MM.1S (cell line): ENCODE measurements around the gene SNAI3.

Experiments used
- DNase-seq: peaks from one replicate; pipeline ENCODE4 v3.0.0-alpha.2; 2015
- H2AFZ ChIP-seq: fragments of 300-600 bp; sonication (generic); 2 replicates; pipeline ENCODE4 v1.6.0; 2016; ENCODE audit warnings: antibody characterized with exemption, low read length
- H3F3A ChIP-seq: fragments of 300-600 bp; sonication (generic); 2 replicates; pipeline ENCODE4 v1.6.1; 2016; ENCODE audit warnings: mild to moderate bottlenecking, antibody characterized with exemption, low read length, moderate library complexity, mixed read lengths; ENCODE audit not compliant: insufficient read depth
- H3K27ac ChIP-seq: fragments of 300-600 bp; sonication (generic); 2 replicates; pipeline ENCODE4 v1.5.1; 2016; ENCODE audit warnings: mild to moderate bottlenecking, low read length
- H3K27me3 ChIP-seq: fragments of 300-600 bp; sonication (generic); replicated peaks from 2 replicates; pipeline ENCODE4 v1.6.0; 2016; ENCODE audit warnings: low read length; ENCODE audit not compliant: insufficient read depth
- H3K36me3 ChIP-seq: fragments of 300-600 bp; sonication (generic); replicated peaks from 2 replicates; pipeline ENCODE4 v1.6.1; 2016; ENCODE audit warnings: mild to moderate bottlenecking, low read length, mixed read lengths; ENCODE audit not compliant: insufficient read depth
- H3K4me1 ChIP-seq: fragments of 300-600 bp; sonication (generic); 2 replicates; pipeline ENCODE4 v1.6.1; 2016; ENCODE audit warnings: low read length, mixed read lengths
- H3K4me2 ChIP-seq: fragments of 300-600 bp; sonication (generic); 2 replicates; pipeline ENCODE4 v1.6.0; 2016; ENCODE audit warnings: low read depth, low read length
- H3K4me3 ChIP-seq: fragments of 300-600 bp; sonication (generic); 2 replicates; pipeline ENCODE4 v1.5.1; 2016; ENCODE audit warnings: low read length, mixed read lengths
- H3K79me2 ChIP-seq: fragments of 300-600 bp; sonication (generic); 2 replicates; pipeline ENCODE4 v1.6.1; 2016; ENCODE audit warnings: mixed run types, low read length, mixed read lengths
- H3K9ac ChIP-seq: fragments of 300-600 bp; sonication (generic); 2 replicates; pipeline ENCODE4 v1.6.1; 2016; ENCODE audit warnings: low read length, mixed read lengths
- H3K9me2 ChIP-seq: fragments of 300-600 bp; sonication (generic); replicated peaks from 2 replicates; pipeline ENCODE4 v1.6.1; 2016; ENCODE audit warnings: mild to moderate bottlenecking, low read length, mixed read lengths; ENCODE audit not compliant: insufficient read depth
- H3K9me3 ChIP-seq: fragments of 300-600 bp; sonication (generic); replicated peaks from 2 replicates; pipeline ENCODE4 v1.6.1; 2016; ENCODE audit warnings: mild to moderate bottlenecking, low read length, mixed read lengths; ENCODE audit not compliant: insufficient read depth
- H4K20me1 ChIP-seq: fragments of 300-600 bp; sonication (generic); 2 replicates; pipeline ENCODE4 v1.6.1; 2016; ENCODE audit warnings: mild to moderate bottlenecking, low read length, moderate library complexity, mixed read lengths; ENCODE audit not compliant: insufficient read depth
- CTCF ChIP-seq: fragments of 300-600 bp; sonication (generic); IDR thresholded peaks from 2 replicates; pipeline ENCODE4 v1.5.1; 2016; ENCODE audit warnings: antibody characterized with exemption, low read length, mixed read lengths
- EZH2 ChIP-seq: fragments of 300-600 bp; sonication (generic); optimal IDR thresholded peaks from 2 replicates; pipeline ENCODE3; 2017; ENCODE audit warnings: low read depth, mild to moderate bottlenecking, antibody characterized with exemption, low read length, mixed read lengths
- EZH2phosphoT487 ChIP-seq: fragments of 300-600 bp; sonication (generic); IDR thresholded peaks from 2 replicates; pipeline ENCODE4 v1.6.1; 2018; ENCODE audit warnings: antibody characterized with exemption, low read length

SNAI3 gene

GRCh38 chr16:88719933-88720296, 33.6 kb upstream of the SNAI3 start:
- Histone ChIP-seq H3K79me2 (no peaks in the 10 kb centered on the region), H3K9ac (no peak overlapping the region), H2AFZ (no peak overlapping the region), H3K27me3 (no peaks in the 10 kb centered on the region), H3F3A (no peaks in the 10 kb centered on the region), H3K9me2 (no peaks in the 10 kb centered on the region), H3K36me3 (no peaks in the 10 kb centered on the region), H3K27ac (no peak overlapping the region), H4K20me1 (no peaks in the 10 kb centered on the region), H3K4me2 (no peak overlapping the region), H3K4me3 (no peak overlapping the region), H3K9me3 (no peaks in the 10 kb centered on the region), H3K4me1 (no peaks in the 10 kb centered on the region)
- TF ChIP-seq EZH2phosphoT487 (no peak), EZH2 (no peak), CTCF (no peak)
- no peak for DNase-seq

GRCh38 chr16:88719267-88719932, 33.1 kb upstream of the SNAI3 start:
- Histone ChIP-seq H3K79me2 (no peaks in the 10 kb centered on the region), H3F3A (no peaks in the 10 kb centered on the region), H3K9me3 (no peaks in the 10 kb centered on the region), H4K20me1 (no peaks in the 10 kb centered on the region), H3K4me3 (no peak overlapping the region), H3K4me2 (no peak overlapping the region), H3K4me1 (no peaks in the 10 kb centered on the region), H3K9me2 (no peaks in the 10 kb centered on the region), H3K27ac (no peak overlapping the region), H3K27me3 (no peaks in the 10 kb centered on the region), H3K36me3 (no peaks in the 10 kb centered on the region), H3K9ac (no peak overlapping the region), H2AFZ (no peak overlapping the region)
- DNase-seq: no peak
- no peak for TF ChIP-seq EZH2phosphoT487
- TF ChIP-seq CTCF: no peak
- no peak for TF ChIP-seq EZH2

- Histone ChIP-seq H3K79me2 (no peaks in the 10 kb centered on the region), H3K4me2 (no peak overlapping the region), H3K27me3 (no peaks in the 10 kb centered on the region), H3K9me3 (no peaks in the 10 kb centered on the region), H2AFZ (no peak overlapping the region), H3K36me3 (no peaks in the 10 kb centered on the region), H3K4me3 (no peak overlapping the region), H3K9ac (no peak overlapping the region), H3K4me1 (no peaks in the 10 kb centered on the region), H3K9me2 (no peaks in the 10 kb centered on the region), H4K20me1 (no peaks in the 10 kb centered on the region), H3K27ac (no peak overlapping the region), H3F3A (no peaks in the 10 kb centered on the region)
- TF ChIP-seq CTCF: no peak
- DNase-seq: no peak
Measured at GRCh38 chr16:88718178-88718577, 31.9 kb upstream of the SNAI3 start.
